Skeletal muscle tissue (tissue), 4 donors: Measurements from ENCODE around the gene TSPAN11. TPM values are rescaled to one million over a fixed set of nuclear protein-coding genes. Genes with fewer than 3 reads are reported as not detected.

Experiments used
- H3K27ac ChIP-seq: one replicate; pipeline ENCODE4 v1.7.0; 2013; ENCODE audit warnings: mild to moderate bottlenecking, low read depth, low read length, inconsistent platforms
- H3K27me3 ChIP-seq, 3 donors: one replicate each; pipeline ENCODE4 v1.7.0; 2013; ENCODE audit warnings: low read length in 3 of 3; ENCODE audit not compliant: control insufficient read depth in 3 of 3, insufficient read depth in 3 of 3
- H3K36me3 ChIP-seq, 3 donors: one replicate each; pipeline ENCODE4 v1.7.0; 2013; ENCODE audit warnings: low read length in 3 of 3; ENCODE audit not compliant: control insufficient read depth in 3 of 3, insufficient read depth in 3 of 3
- H3K4me1 ChIP-seq, 3 donors: one replicate each; pipeline ENCODE4 v1.7.0; 2013; ENCODE audit warnings: low read length in 3 of 3, mild to moderate bottlenecking in 3 of 3; ENCODE audit not compliant: control insufficient read depth in 3 of 3, insufficient read depth in 3 of 3
- H3K4me3 ChIP-seq, 3 donors: one replicate each; pipeline ENCODE4 v1.7.0; 2013; ENCODE audit warnings: low read length in 3 of 3
- H3K9ac ChIP-seq, 3 donors: one replicate each; pipeline ENCODE4 v1.7.0; 2013; ENCODE audit warnings: low read length in 3 of 3, mild to moderate bottlenecking in 3 of 3, moderate library complexity in 2 of 3, low read depth in 1 of 3
- H3K9me3 ChIP-seq, 3 donors: one replicate each; pipeline ENCODE4 v1.7.0; 2013; ENCODE audit warnings: low read length in 3 of 3; ENCODE audit not compliant: control insufficient read depth in 3 of 3
- total RNA-seq: library from RNA; depleted of rRNA; stranded (reverse); fragments of >200 nt; gene quantifications from one replicate; pipeline ENCODE4 v1.2.3, GENCODE V29; 2014
- donor health status: Osteomylitis.

The TSPAN11 gene
- total RNA-seq, 1 donor from 2014 or later = 7.3 TPM

DNA sequence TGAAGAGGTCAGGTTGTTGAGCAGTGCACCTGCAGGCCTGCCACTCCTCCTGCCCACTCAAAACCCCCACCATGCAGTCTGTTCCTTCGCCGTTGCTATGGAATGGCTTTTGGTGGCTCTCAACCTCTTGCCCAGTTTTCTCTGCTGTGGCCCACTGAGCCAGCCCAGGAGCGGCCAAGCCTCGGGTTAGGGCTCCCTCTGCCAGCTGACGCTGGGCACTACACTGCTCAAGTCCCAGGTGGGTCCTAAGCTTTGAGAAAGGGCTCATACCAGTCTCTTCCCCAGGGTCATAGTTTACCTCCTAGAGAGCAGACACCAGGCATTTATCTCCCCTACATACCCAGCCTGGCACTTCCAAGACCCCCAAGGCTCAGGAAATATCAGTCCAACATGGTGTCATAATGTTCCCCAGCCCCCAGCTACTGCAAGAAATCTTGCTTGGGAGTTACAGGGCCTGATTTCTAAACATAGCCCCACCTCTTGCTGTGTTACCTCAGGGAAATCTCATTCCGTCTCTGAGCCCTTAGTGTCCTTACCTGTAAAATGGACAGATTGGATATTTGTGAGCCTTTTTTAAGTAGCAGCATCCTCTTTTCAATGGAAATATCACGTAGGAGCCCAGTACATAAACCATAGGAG lies 59.4 kb downstream of the TSPAN11 start:
- Histone ChIP-seq H3K4me1 (peaks cover 0 to 7% (median 0%) of the 10 kb centered on the region in 3 donors), H3K4me3 (no peak overlapping the region), H3K9ac (no peak overlapping the region)

DNA sequence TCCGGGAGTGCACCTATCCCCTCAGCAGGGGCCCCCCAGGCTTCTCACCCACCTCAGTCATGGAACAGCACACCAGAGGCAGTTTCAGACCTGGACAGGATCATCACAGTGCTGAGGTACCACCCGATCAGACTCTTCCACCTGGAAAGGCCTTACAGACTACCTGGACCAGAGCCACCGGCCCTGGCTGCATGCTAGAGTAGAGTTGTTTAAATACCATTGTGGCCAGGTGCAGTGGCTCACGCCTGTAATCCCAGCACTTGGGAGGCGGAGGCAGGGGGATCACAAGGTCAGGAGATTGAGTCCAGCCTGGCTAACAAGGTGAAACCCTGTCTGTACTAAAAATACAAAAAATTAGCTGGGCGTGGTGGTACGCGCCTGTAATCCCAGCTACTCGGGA lies 61.5 kb downstream of the TSPAN11 start:
- no peak overlapping the region for H3K4me3 ChIP-seq
- H3K9me3 ChIP-seq = no peaks in the 10 kb centered on the region
- H3K4me1 ChIP-seq = peaks cover 0 to 7% (median 0%) of the 10 kb centered on the region in 3 donors
- H3K27ac ChIP-seq = no peak overlapping the region
- H3K9ac ChIP-seq = no peak overlapping the region
- no peaks in the 10 kb centered on the region for H3K27me3 ChIP-seq
- no peaks in the 10 kb centered on the region for H3K36me3 ChIP-seq

More for the DNA sequence above, 59.4 kb downstream of the TSPAN11 start:
- Histone ChIP-seq H3K27ac (no peak overlapping the region), H3K27me3 (no peaks in the 10 kb centered on the region), H3K36me3 (no peaks in the 10 kb centered on the region), H3K9me3 (no peaks in the 10 kb centered on the region)

DNA sequence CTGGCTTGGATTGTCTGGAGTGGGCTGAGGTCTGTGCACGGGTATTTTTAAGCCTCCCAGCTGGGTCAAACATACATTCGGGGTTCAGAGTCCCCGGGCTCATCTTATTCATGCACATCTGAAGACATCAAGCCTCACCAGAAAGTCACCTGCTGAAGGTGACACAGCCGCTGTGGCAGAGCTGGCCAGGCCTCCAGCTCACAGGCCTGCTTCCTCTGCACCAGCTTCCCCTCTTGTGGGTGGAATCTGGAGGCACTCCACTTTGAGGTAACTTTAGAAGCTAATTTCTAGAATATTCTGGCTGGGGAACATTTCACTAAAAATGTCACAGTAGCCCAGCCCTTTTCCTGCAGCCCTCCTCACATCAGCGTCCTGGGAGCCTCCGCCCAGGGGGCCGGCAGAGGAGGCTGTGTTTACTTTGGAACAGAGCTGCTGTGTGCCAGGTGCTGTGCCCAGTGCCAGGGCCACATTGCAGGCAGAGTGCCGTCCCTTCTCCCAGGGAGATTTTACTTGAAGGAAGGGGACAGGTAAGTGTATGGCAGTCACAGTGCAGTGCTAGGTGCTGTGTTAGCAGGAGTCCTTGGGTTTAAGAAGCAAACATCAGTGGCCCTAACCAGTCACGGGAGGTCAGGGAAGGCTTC lies 62.2 kb downstream of the TSPAN11 start:
- Histone ChIP-seq H3K36me3 (no peaks in the 10 kb centered on the region), H3K27me3 (no peaks in the 10 kb centered on the region), H3K4me1 (peaks cover 0 to 7% (median 0%) of the 10 kb centered on the region in 3 donors), H3K4me3 (no peak overlapping the region), H3K27ac (no peak overlapping the region), H3K9ac (peak overlapping the region in 1 of 3 donors; percentile 35), H3K9me3 (no peaks in the 10 kb centered on the region)

DNA sequence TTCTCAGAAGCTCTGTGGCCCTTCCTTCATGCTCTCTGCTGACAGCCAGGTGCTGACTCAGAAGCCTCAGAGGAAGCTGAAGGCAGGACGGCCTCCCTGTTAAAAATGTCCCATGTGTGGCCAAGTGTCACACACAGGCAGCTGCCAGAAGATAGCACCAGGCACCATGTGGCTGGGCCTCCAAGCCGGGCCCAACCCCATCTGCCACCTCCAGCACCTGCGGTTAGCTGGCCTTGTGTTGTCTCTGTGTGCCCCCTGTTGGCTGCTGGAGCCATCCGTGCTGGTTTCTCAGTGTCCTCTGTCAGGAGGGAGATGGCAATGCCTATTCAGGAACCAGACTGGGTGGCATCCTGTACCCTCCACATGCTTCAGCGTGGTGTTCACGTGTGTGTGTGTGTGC lies 63.2 kb downstream of the TSPAN11 start:
- peaks cover 0 to 7% (median 0%) of the 10 kb centered on the region in 3 donors for H3K4me1 ChIP-seq
- H3K36me3 ChIP-seq = no peaks in the 10 kb centered on the region
- H3K27ac ChIP-seq = no peak overlapping the region
- no peaks in the 10 kb centered on the region for H3K9me3 ChIP-seq
- no peak overlapping the region for H3K4me3 ChIP-seq
- no peaks in the 10 kb centered on the region for H3K27me3 ChIP-seq
- H3K9ac ChIP-seq = no peak overlapping the region

DNA sequence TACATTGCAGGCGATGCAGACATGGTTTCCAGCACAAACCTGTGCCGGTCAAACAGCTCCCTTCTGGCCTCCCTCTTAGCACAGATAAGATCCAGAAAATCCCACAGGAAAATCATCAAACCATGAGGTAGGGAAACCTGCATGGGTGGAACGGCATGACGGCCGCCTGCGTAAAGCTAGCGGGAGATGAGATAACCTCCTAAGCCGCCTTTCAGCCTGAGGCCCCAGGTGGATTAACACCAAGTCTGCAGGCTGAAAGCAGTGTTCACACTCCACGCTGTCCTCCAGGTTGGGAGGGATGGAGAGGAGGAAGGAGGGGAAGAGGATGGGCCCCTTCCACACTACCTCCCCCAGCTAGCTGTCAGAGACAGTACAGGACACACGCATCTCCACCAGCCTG lies 63.8 kb downstream of the TSPAN11 start:
- no peak overlapping the region for H3K9ac ChIP-seq
- no peak overlapping the region for H3K4me3 ChIP-seq
- no peaks in the 10 kb centered on the region for H3K27me3 ChIP-seq
- peaks cover 0 to 7% (median 0%) of the 10 kb centered on the region in 3 donors for H3K4me1 ChIP-seq
- no peaks in the 10 kb centered on the region for H3K9me3 ChIP-seq
- no peaks in the 10 kb centered on the region for H3K36me3 ChIP-seq
- no peak overlapping the region for H3K27ac ChIP-seq

DNA sequence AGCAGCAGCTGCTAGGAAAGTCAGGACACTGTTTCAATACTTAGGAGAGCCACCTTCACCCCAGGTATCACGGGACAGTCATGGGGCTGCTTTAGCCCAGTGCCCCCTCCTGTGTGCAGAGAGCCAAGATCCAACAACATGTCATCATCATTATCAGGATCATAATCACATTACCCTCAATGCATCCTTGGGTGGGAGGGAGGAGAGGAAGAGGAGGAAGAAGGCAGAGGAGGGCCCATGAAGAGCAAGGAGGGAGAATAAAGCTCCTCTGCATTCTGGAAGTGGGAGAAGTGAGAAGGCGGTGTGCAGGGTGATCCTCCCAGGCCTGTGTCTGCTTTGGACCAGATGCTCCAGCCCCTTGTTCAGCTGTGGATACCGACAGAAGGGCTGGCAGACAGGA lies 64.2 kb downstream of the TSPAN11 start:
- Histone ChIP-seq H3K27me3 (no peaks in the 10 kb centered on the region), H3K36me3 (no peaks in the 10 kb centered on the region)

DNA sequence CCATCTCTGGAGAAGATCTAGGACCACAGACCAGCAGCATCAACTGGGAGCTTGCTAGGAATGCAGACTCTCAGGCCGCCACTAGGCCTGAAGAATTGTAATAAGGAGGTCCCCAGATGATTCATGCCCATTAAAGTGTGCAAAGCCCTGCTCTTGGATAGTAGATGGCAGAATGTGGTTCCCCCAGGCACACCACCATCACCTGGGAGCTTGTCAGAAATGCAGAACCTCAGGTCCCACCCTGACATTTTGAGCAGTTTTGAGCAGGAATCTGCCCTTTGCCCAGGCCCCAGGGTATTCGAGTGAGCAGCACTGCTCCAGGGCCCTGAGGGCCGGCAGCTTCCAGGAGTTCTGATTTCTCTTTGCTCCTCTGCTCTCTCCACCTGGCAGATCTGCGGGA lies 64.9 kb downstream of the TSPAN11 start:
- no peaks in the 10 kb centered on the region for H3K9me3 ChIP-seq
- H3K4me1 ChIP-seq = peaks cover 0 to 13% (median 5%) of the 10 kb centered on the region in 3 donors
- no peaks in the 10 kb centered on the region for H3K27me3 ChIP-seq
- no peaks in the 10 kb centered on the region for H3K36me3 ChIP-seq
- no peak overlapping the region for H3K4me3 ChIP-seq
- H3K9ac ChIP-seq = no peak overlapping the region
- H3K27ac ChIP-seq = no peak overlapping the region

More for the DNA sequence above, 64.2 kb downstream of the TSPAN11 start:
- Histone ChIP-seq H3K9ac (no peak overlapping the region), H3K4me3 (no peak overlapping the region), H3K4me1 (peaks cover 0 to 6% (median under 1%) of the 10 kb centered on the region in 3 donors), H3K27ac (no peak overlapping the region), H3K9me3 (no peaks in the 10 kb centered on the region)

DNA sequence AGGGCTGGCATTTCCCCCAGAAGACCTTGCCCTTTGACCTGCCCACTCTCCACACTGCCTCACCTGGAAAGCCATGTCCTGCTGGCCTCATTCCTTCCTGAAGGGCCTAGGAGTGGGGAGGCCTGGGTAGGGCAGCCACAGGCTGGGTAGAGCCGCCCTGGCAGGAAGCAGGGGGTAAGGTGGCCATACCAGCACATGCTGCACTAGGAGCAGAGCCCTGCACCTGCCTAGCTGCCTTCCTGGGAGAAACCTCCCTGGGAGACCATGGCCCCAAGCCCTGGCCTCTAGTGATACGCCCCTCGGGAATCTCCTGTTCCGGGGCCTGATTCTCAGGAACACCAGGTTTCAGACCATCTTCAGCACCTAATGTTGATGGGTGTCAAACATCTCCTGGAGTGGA lies 65.8 kb downstream of the TSPAN11 start:
- Histone ChIP-seq H3K36me3 (no peaks in the 10 kb centered on the region), H3K4me3 (no peak overlapping the region), H3K4me1 (peaks cover 0 to 15% (median 5%) of the 10 kb centered on the region in 3 donors), H3K9me3 (no peaks in the 10 kb centered on the region), H3K27ac (no peak overlapping the region), H3K27me3 (no peaks in the 10 kb centered on the region), H3K9ac (no peak overlapping the region)

DNA sequence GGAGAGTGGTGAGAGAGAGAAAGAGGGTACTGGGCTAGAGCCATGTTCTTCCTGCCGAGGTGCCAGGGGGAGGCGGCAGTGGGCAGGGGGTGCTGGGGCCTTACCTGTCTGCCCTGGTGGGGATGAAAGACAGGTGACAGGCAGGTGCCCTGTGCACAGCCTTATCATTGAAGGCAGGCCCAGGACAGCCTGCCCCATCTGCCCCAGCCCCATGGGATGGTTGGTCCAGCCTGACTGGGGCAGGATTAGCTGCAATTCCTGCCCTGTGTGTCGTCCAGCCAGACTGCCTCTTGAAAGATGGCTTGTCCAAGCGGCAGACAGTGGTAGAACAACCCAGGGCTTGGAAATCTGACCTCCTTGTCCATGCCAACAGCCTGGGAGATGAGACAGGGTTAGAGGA lies 67.2 kb downstream of the TSPAN11 start:
- peaks cover 0 to 15% (median 5%) of the 10 kb centered on the region in 3 donors for H3K4me1 ChIP-seq
- no peaks in the 10 kb centered on the region for H3K27me3 ChIP-seq
- H3K9ac ChIP-seq = no peak overlapping the region
- H3K36me3 ChIP-seq = no peaks in the 10 kb centered on the region
- H3K27ac ChIP-seq = no peak overlapping the region
- no peaks in the 10 kb centered on the region for H3K9me3 ChIP-seq
- H3K4me3 ChIP-seq = no peak overlapping the region

DNA sequence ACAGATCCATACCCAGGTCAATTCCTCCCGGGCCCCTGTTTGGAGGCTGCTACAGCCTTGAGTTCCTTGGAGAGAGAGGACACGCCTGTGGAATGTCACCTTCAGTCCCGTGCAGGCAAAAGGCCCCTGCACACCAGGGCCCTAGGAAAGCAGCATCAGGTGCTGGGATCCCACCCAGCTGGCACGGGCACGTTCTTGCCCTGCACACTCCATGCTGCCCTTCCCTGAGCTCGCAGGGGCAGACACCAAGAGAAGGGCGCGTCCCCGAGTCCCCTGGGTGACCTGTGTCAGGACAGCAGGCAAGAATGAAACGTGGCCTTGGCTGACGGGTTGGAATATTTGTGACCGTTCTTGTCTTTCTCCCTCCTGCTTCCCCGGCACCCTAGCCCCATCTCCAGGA lies 67.7 kb downstream of the TSPAN11 start:
- no peaks in the 10 kb centered on the region for H3K9me3 ChIP-seq
- no peaks in the 10 kb centered on the region for H3K36me3 ChIP-seq
- no peaks in the 10 kb centered on the region for H3K27me3 ChIP-seq
- peaks cover 0 to 12% (median 5%) of the 10 kb centered on the region in 3 donors for H3K4me1 ChIP-seq
- H3K9ac ChIP-seq = no peak overlapping the region
- no peak overlapping the region for H3K4me3 ChIP-seq
- no peak overlapping the region for H3K27ac ChIP-seq
